ENCODE results near the gene SERINC3.

Gene SERINC3

DNA sequence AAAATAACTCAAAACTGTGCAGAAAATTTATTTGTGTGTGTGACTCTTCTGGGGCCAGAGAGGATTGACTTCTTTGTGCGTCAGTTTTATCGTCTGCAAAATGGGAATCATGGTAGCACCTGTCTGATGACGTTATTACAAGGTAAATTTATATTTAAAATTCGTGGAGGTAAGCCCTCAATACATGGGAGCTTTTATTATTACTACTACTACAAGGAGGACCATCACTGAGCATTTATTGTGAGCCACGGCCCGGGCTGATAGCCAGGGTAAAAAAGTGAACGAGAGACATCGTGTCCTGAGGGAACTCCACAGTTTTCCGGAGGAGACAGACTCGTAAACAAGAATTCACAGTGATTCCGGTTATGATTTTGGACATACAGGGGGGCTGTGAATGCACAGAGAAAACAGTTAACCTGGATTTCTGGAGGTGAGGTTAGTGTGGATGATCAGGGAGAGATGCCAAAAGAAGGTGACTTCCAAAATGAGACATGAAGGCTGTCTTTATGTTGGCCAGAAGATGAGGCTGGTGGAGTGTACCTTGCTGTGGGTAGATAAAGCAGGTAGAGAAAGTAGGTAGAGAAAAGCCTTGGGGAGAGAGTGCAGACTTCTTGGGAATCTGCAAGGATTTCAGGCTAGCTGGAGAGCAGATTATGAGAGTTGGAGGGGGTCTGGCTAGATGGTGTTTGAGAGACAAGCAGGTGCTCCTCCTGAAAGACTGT, 10.6 kb upstream of the SERINC3 start:
- H3K9me3 ChIP-seq (ENCODE audit: insufficient read depth, low read depth, low read length) = no peaks in the 10 kb centered on the region
- H3K4me3 ChIP-seq (ENCODE audit: low read length) = peak overlapping the region; percentile 70
- no peak overlapping the region for H3K27ac ChIP-seq (ENCODE audit: low read length)
- no peaks in the 10 kb centered on the region for H3K4me1 ChIP-seq (ENCODE audit: insufficient read depth, low read length)
- no peaks in the 10 kb centered on the region for H3K36me3 ChIP-seq (ENCODE audit: insufficient read depth, low read depth, low read length)
- no peaks in the 10 kb centered on the region for H3K27me3 ChIP-seq (ENCODE audit: insufficient read depth, low read length)
- peak overlapping the region; percentile 63; the same call in 1 of the 2 replicates for H3K9ac ChIP-seq (ENCODE audit: low read depth, low read length)

DNA sequence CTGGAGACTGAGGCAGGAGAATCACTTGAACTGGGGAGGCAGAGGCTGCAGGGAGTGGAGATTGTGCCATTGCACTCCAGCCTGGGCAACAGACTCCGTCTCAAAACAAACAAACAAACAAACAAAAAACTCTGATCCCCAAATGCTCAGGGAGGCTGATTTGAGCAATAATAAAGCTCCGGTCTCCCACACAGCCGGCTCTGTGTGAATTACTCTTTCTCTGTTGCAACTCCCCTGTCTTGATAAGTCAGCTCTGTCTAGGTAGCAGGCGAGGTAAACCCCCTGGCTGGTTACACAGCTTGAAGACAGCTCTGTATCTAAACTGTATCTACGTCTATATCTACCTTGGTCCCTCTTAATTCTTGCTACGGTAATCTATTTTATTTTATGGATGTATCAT, 6.4 kb upstream of the SERINC3 start:
- no peaks in the 10 kb centered on the region; the same call in 1 of the 2 replicates for H3K4me1 ChIP-seq (ENCODE audit: insufficient read depth, low read length)
- H3K4me3 ChIP-seq (ENCODE audit: low read length) = no peak overlapping the region
- H3K36me3 ChIP-seq (ENCODE audit: insufficient read depth, low read depth, low read length) = no peaks in the 10 kb centered on the region
- no peak overlapping the region for H3K27ac ChIP-seq (ENCODE audit: low read length)
- H3K9me3 ChIP-seq (ENCODE audit: insufficient read depth, low read depth, low read length) = no peaks in the 10 kb centered on the region
- H3K27me3 ChIP-seq (ENCODE audit: insufficient read depth, low read length) = no peaks in the 10 kb centered on the region
- no peak overlapping the region for H3K9ac ChIP-seq (ENCODE audit: low read depth, low read length)

DNA sequence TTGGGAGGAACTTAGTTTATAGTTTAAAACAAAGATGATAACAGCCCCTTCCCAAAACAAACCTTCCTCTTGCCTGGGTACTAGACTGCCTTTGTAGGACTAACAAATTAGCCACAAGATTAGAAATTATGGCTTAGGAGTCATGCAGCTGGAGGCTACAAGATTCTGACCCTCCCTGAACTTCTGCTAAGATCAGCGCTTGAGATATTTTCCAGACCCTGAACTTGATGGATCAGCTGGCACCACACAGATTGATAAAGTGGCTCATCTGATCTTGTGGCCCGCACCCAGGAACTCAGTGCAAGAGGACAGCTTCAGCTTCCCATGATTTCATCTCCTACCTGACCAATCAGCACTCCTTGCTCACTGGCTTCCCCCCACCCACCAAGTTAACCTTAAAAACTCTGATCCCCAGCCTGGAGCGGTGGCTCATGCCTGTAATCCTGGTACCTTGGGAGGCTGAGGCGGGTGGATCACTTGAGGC, 5.9 kb upstream of the SERINC3 start:
- Histone ChIP-seq H3K9me3 (ENCODE audit: insufficient read depth, low read depth, low read length) (no peaks in the 10 kb centered on the region), H3K4me3 (ENCODE audit: low read length) (no peak overlapping the region), H3K9ac (ENCODE audit: low read depth, low read length) (no peak overlapping the region), H3K4me1 (ENCODE audit: insufficient read depth, low read length) (no peaks in the 10 kb centered on the region; the same call in 1 of the 2 replicates), H3K36me3 (ENCODE audit: insufficient read depth, low read depth, low read length) (no peaks in the 10 kb centered on the region), H3K27me3 (ENCODE audit: insufficient read depth, low read length) (no peaks in the 10 kb centered on the region), H3K27ac (ENCODE audit: low read length) (no peak overlapping the region)

DNA sequence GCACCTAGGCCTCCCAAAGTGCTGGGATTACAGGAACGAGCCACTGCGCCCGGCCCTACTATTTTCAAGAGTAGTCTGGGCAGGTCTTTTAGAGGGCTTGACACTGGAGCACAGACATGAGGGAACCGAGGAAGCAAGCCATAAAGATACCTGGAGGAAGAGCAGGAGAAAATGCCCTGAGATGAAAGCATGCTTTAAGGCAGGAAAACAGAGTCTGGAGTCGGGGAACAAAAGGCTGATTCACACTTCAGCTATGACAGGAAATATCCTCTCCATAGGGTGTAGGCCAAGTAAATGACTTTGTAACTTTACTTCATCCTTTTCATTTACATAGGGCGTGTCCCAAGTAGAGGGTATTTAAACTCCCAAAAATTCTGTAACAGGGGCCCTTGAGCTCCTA, 4.3 kb upstream of the SERINC3 start:
- peaks cover 5% of the 10 kb centered on the region; the same call in 1 of the 2 replicates for H3K4me1 ChIP-seq (ENCODE audit: insufficient read depth, low read length)
- no peaks in the 10 kb centered on the region for H3K36me3 ChIP-seq (ENCODE audit: insufficient read depth, low read depth, low read length)
- no peak overlapping the region for H3K27ac ChIP-seq (ENCODE audit: low read length)
- H3K27me3 ChIP-seq (ENCODE audit: insufficient read depth, low read length) = no peaks in the 10 kb centered on the region
- no peaks in the 10 kb centered on the region for H3K9me3 ChIP-seq (ENCODE audit: insufficient read depth, low read depth, low read length)
- no peak overlapping the region for H3K9ac ChIP-seq (ENCODE audit: low read depth, low read length)
- H3K4me3 ChIP-seq (ENCODE audit: low read length) = no peak overlapping the region

DNA sequence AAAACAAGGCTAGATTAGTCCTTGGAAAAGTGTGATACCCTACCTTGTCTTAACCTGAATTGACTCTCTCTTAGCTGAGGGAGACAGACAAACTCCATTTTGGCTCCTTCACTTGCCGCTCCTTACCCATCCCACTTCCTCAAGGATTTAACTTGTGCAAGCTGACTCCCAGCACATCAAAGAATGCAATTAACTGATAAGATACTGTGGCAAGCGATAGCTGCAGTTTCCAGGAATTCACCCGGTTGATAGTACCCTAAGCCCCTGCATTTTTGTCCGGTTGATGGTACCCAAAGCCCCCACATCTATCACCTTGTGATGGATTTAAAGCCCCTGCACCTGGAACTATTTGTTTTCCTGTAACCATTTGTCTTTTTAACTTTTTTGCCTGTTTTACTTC, 1.9 kb upstream of the SERINC3 start:
- H3K4me3 ChIP-seq (ENCODE audit: low read length) = no peak overlapping the region
- no peaks in the 10 kb centered on the region for H3K9me3 ChIP-seq (ENCODE audit: insufficient read depth, low read depth, low read length)
- H3K9ac ChIP-seq (ENCODE audit: low read depth, low read length) = no peak overlapping the region
- no peaks in the 10 kb centered on the region for H3K36me3 ChIP-seq (ENCODE audit: insufficient read depth, low read depth, low read length)
- no peak overlapping the region for H3K27ac ChIP-seq (ENCODE audit: low read length)
- H3K27me3 ChIP-seq (ENCODE audit: insufficient read depth, low read length) = no peaks in the 10 kb centered on the region
- H3K4me1 ChIP-seq (ENCODE audit: insufficient read depth, low read length) = peaks cover 13% of the 10 kb centered on the region

DNA sequence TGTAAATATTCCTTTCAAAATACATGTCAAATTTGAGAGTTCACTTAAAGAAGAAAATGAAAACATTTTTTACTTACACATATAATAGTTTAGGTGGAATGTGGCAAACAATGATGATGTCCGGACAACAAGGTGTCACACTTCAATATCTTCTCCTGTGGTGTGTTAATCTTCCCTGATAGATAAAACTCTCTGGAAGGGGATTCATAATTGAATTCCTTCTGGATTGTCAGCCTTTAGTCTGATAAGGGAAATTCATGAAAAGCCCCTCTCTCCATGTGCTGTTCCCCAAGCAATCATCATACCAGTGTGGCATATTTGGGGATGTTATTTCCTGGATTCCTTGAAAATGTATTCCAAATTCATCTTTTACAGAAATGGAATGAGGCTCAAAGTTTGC, 971 bp upstream of the SERINC3 start:
- Histone ChIP-seq H3K4me1 (ENCODE audit: insufficient read depth, low read length) (peaks cover 13% of the 10 kb centered on the region), H3K4me3 (ENCODE audit: low read length) (no peak overlapping the region), H3K36me3 (ENCODE audit: insufficient read depth, low read depth, low read length) (no peaks in the 10 kb centered on the region)

DNA sequence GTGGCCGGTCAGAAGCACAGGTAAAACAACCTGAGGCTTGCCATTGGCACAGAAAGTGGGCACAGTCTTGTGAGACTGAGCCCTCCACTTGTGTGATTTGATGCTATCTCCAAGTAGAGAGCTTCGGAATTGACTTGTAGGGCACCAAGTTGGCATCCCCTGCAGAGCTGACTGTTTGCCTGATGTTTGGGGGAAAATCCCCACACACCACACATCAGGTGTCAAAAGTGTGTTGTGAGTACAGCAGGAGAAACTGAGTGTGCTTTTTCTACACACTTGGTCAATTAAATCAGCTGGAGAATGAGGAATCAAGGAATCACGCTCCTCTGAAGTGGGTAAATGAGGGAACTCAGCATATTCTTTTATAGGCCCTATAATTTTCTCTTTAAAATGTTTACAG, 989 bp downstream of the SERINC3 start:
- no peaks in the 10 kb centered on the region for H3K27me3 ChIP-seq (ENCODE audit: insufficient read depth, low read length)
- H3K4me1 ChIP-seq (ENCODE audit: insufficient read depth, low read length) = peaks cover 13% of the 10 kb centered on the region
- no peaks in the 10 kb centered on the region for H3K36me3 ChIP-seq (ENCODE audit: insufficient read depth, low read depth, low read length)
- peak overlapping the region; percentile 87; the same call in 1 of the 2 replicates for H3K9ac ChIP-seq (ENCODE audit: low read depth, low read length)
- H3K27ac ChIP-seq (ENCODE audit: low read length) = no peak overlapping the region
- H3K9me3 ChIP-seq (ENCODE audit: insufficient read depth, low read depth, low read length) = no peaks in the 10 kb centered on the region
- peak overlapping the region; percentile 93 for H3K4me3 ChIP-seq (ENCODE audit: low read length)

More for the DNA sequence above, 971 bp upstream of the SERINC3 start:
- Histone ChIP-seq H3K9ac (ENCODE audit: low read depth, low read length) (no peak overlapping the region; the same call in 1 of the 2 replicates), H3K9me3 (ENCODE audit: insufficient read depth, low read depth, low read length) (no peaks in the 10 kb centered on the region), H3K27ac (ENCODE audit: low read length) (no peak overlapping the region), H3K27me3 (ENCODE audit: insufficient read depth, low read length) (no peaks in the 10 kb centered on the region)

DNA sequence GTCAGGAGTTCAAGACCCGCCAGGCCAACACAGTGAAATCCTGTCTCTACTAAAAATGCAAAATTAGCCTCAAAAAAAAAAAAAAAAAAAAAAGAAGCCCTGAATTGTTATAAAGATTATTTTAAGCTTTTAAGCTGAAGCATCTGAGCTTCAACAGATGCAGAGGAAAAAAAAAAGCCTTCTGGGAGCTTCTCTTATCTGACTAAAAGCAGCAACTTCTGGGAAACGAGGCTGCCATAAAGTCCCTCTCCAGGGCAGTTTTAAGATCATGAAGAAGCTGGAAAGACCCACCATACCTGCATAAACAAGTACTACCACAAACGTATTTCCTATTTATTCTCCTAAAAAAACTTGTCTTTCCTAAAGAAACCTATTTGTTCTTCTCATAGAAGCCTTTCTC, 3.6 kb downstream of the SERINC3 start:
- Histone ChIP-seq H3K9me3 (ENCODE audit: insufficient read depth, low read depth, low read length) (no peaks in the 10 kb centered on the region), H3K27ac (ENCODE audit: low read length) (no peak overlapping the region), H3K36me3 (ENCODE audit: insufficient read depth, low read depth, low read length) (no peaks in the 10 kb centered on the region), H3K4me3 (ENCODE audit: low read length) (no peak overlapping the region), H3K4me1 (ENCODE audit: insufficient read depth, low read length) (peaks cover 13% of the 10 kb centered on the region; the same call in 1 of the 2 replicates), H3K27me3 (ENCODE audit: insufficient read depth, low read length) (no peaks in the 10 kb centered on the region), H3K9ac (ENCODE audit: low read depth, low read length) (no peak overlapping the region)

DNA sequence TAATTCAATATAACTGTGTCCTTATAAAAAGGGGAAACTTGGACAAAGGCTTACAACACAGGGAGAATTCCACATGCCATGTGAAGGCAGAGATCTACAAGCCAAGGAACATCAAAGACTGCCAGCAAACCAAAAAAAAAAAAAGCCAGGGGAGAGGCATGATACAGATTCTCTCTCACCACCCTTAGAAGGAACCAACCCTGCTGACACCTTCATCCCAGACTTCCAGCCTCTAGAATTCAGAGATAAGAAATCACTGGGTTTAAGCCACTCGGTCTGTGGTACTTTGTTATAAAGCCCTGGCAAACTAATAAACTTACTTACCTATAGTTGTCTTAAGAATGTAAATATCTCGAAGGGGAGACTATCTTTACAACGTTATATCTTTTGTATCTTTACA, 4.4 kb downstream of the SERINC3 start:
- Histone ChIP-seq H3K9me3 (ENCODE audit: insufficient read depth, low read depth, low read length) (no peaks in the 10 kb centered on the region), H3K36me3 (ENCODE audit: insufficient read depth, low read depth, low read length) (0 out of 2 replicates have a peak, but pooled peaks cover 2% of the 10 kb centered on the region), H3K9ac (ENCODE audit: low read depth, low read length) (no peak overlapping the region), H3K4me1 (ENCODE audit: insufficient read depth, low read length) (peaks cover 13% of the 10 kb centered on the region; the same call in 1 of the 2 replicates), H3K27ac (ENCODE audit: low read length) (no peak overlapping the region), H3K4me3 (ENCODE audit: low read length) (no peak overlapping the region), H3K27me3 (ENCODE audit: insufficient read depth, low read length) (no peaks in the 10 kb centered on the region)

DNA sequence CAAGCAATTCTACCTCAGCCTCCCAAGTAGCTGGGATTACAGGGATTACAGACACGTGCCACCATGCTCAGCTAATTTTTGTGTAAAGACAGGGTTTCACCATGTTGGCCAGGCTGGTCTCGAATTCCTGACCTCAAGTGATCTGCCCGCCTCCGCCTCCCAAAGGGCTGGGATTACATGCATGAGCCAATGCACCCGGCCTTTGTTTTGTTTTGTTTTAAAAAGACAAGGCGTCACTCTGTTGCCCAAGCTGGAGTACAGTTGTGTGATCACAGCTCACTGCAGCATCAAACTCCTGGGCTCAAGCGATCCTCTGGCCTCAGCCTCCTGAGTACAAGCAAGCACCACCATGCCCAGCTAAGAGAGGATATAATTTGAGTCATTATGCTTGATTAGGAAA, 5.4 kb downstream of the SERINC3 start:
- Histone ChIP-seq H3K27ac (ENCODE audit: low read length) (no peak overlapping the region), H3K27me3 (ENCODE audit: insufficient read depth, low read length) (no peaks in the 10 kb centered on the region), H3K9ac (ENCODE audit: low read depth, low read length) (no peak overlapping the region), H3K4me3 (ENCODE audit: low read length) (no peak overlapping the region), H3K36me3 (ENCODE audit: insufficient read depth, low read depth, low read length) (peaks cover 6% of the 10 kb centered on the region; the same call in 1 of the 2 replicates), H3K9me3 (ENCODE audit: insufficient read depth, low read depth, low read length) (no peaks in the 10 kb centered on the region), H3K4me1 (ENCODE audit: insufficient read depth, low read length) (peaks cover 9% of the 10 kb centered on the region; the same call in 1 of the 2 replicates)

DNA sequence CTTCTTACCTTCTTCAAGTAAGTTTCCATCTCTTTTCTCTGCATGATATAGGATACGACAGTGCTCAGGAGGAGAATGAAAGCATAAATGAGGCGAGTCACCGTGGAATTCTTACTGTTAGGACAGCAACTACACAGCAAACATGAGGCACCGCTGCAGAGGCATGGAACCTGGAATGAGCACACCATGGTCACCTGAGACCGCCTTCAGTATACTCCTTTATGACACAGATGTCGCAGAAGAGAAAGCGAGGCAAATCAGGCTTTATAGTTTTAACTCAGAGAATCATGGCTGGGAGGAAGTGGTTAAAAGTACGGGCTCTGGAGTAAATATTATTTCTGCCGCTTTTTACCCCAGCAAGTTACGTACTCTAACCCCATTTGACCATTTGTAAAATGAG, 8.0 kb downstream of the SERINC3 start:
- H3K27me3 ChIP-seq (ENCODE audit: insufficient read depth, low read length) = no peaks in the 10 kb centered on the region
- H3K36me3 ChIP-seq (ENCODE audit: insufficient read depth, low read depth, low read length) = peaks cover 22% of the 10 kb centered on the region
- H3K9me3 ChIP-seq (ENCODE audit: insufficient read depth, low read depth, low read length) = no peaks in the 10 kb centered on the region
- no peak overlapping the region for H3K27ac ChIP-seq (ENCODE audit: low read length)
- no peaks in the 10 kb centered on the region for H3K4me1 ChIP-seq (ENCODE audit: insufficient read depth, low read length)
- no peak overlapping the region for H3K4me3 ChIP-seq (ENCODE audit: low read length)
- no peak overlapping the region for H3K9ac ChIP-seq (ENCODE audit: low read depth, low read length)

DNA sequence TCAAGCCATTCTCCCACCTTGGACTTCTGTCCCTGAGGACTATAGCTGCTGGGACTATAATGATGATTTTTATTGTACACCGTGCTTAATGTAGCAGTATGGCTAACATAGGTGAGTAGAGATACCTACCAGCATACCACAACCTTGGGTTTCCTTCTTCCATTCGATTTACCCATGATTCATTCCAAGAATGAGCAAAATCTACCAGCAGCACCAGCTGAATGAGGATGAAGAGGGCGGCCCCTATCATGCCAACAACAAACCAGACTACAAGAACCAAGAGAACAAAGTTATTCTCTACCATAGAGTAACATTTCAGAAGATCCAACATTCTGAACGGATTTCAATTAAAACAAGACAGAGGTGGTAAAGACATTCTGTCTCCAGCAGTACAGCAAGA, 12.1 kb downstream of the SERINC3 start:
- no peak overlapping the region for H3K4me3 ChIP-seq (ENCODE audit: low read length)
- H3K9ac ChIP-seq (ENCODE audit: low read depth, low read length) = no peak overlapping the region
- H3K27me3 ChIP-seq (ENCODE audit: insufficient read depth, low read length) = no peaks in the 10 kb centered on the region
- no peaks in the 10 kb centered on the region for H3K4me1 ChIP-seq (ENCODE audit: insufficient read depth, low read length)
- peaks cover 51% of the 10 kb centered on the region for H3K36me3 ChIP-seq (ENCODE audit: insufficient read depth, low read depth, low read length)
- no peak overlapping the region for H3K27ac ChIP-seq (ENCODE audit: low read length)
- H3K9me3 ChIP-seq (ENCODE audit: insufficient read depth, low read depth, low read length) = no peaks in the 10 kb centered on the region
